ENCODE data around the gene FAM168A. TPM values are rescaled to one million over a fixed set of nuclear protein-coding genes. Genes with fewer than 3 reads are reported as not detected.

The FAM168A gene, protein sequence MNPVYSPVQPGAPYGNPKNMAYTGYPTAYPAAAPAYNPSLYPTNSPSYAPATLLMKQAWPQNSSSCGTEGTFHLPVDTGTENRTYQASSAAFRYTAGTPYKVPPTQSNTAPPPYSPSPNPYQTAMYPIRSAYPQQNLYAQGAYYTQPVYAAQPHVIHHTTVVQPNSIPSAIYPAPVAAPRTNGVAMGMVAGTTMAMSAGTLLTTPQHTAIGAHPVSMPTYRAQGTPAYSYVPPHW
- total RNA-seq: 6.5 and 15.9 TPM in 2 replicates

DNA sequence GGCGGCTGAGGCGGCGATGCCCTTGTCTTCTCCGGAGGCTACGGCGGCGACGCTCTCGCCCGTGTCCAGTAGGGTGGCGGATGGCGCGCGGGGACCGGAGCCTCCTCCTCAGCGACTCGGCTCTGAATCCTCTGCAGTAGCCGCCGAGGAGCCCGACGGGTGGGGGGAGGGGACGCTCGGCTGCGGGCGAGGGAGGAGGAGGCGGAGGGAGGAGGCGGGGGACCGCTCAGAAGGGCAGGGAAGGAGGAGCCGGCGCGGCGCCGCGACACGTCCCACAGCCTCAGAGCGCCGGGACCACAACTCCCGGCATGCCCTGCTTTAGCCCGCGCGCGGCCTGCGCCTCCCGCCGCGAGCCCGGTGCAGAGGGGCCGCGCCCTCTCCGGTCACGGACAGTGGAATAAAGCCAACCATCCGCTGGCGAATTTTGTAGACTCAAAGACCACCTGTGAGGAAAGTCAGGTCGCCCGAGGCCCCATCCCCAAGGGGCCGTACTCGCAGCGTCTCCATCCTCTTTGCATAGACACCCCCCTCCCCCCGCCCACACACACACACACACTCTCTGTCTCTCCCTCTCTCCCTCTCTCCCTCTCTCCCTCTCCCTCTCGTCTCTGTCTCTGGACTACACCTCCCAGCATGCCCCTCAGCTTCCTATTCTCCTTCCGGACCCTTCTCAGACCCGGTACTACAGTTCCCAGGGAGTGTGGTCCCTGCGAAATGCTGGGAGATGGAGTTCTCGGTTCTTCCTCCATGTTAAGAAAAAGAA is at the start of gene FAM168A:
Gene FAM168A, minus strand, starts transcription at position 157 of the 763 bp plus-strand sequence. CDS start 129,638 bp downstream, outside the sequence.

DNA sequence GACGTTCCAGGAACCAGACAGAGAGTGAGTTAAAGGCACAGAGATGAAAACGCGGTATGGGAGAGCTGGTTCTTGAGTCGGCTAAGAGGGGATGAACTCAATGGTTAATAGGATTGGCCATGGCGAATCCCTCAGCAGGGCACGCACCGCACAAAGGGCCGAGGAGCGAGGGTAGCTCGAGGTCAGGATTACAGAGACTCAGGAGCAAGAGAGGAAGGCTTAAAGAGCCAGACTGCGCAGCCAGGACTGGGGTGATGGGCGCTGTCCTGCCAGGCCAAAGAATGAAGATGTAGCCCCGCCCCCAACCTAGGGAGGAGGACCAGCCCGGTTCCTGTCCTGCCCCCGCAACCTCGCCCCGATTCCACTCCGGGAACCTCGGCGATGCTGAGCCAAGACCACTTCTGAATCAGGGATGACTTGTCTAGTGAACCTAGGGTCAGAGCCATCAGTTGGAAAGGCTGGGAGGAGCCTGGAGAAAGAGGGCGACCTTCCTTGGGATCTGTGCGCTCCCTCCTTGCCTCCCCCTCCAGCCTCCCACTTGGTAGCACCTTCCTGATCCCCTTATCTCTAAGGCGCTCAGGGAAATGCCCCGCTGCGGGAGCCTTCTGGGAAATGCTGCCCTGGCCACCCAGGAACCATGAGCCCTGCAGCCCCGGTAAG is 48.2 kb upstream of the FAM168A start, which contains the start of gene PLEKHB1:
Gene PLEKHB1, plus strand, starts transcription at position 610 of the 660 bp plus-strand sequence. Its CDS starts 28 bp downstream, at position 638.

DNA sequence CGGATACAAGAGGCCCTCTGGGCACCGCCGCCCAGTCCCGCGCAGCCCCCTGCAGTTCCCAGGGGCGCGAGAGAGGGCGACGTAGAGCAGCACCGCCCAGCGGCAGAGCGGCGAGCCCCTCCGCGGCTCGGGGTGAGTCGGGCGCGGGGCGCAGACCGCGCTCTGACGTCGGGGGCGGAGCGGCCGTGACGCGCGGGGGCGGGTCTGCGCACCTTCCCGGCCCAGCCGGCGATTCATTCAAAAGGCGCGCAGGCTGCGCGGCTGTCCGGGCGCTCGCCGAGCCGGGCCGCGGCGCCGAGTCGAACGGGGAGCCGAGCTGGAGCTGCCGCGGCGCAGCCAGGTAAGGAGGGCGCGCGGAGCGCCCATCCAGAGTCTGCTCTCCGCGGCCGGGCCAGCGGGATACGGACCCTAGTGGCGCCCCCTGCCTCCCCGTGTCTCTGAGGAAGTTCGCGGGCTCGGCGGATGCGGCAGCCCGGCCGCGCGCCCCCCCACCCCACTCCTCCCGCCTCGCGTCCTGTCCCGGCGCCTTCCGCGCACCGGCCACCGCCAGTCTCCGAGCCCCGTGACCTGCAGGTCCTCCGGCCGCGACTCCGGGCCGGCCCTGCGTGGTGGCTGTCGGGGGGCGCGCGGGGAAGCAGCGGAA is 221.6 kb downstream of the FAM168A start, which contains the start of gene RELT:
Gene RELT, plus strand, starts transcription at position 240 of the 643 bp plus-strand sequence. CDS start 12,738 bp downstream, outside the sequence.

Other genes with a start within 250 kb of the FAM168A start
- 4.1 and 4.4 TPM in 2 replicates for gene RELT, start 221.7 kb downstream of the FAM168A start, total RNA-seq
- gene PLEKHB1, start 48.5 kb upstream of the FAM168A start, total RNA-seq: 0.21 TPM in 1 of 2 replicates, not detected in the other
- 247 and 294 TPM in 2 replicates for gene RAB6A, start 163.0 kb upstream of the FAM168A start, total RNA-seq
- 29.3 and 41.0 TPM in 2 replicates for gene MRPL48, start 189.8 kb upstream of the FAM168A start, total RNA-seq